Ramos (cell line): Measurements from ENCODE around the gene SSUH2.
"Not testable (repeated sequence)": the region's sequence is repeated elsewhere in the genome, so short reads cannot be mapped to it uniquely, and the experiment has no call there.

Source experiments
- in situ Hi-C: fragments of 300-500 bp; cut with MboI; formaldehyde crosslinking; loops from one replicate; pipeline ENCODE4 v1.14.3; 2022; ENCODE audit warnings: low sequenced_read_pairs; ENCODE audit not compliant: unreplicated experiment

Gene SSUH2

DNA sequence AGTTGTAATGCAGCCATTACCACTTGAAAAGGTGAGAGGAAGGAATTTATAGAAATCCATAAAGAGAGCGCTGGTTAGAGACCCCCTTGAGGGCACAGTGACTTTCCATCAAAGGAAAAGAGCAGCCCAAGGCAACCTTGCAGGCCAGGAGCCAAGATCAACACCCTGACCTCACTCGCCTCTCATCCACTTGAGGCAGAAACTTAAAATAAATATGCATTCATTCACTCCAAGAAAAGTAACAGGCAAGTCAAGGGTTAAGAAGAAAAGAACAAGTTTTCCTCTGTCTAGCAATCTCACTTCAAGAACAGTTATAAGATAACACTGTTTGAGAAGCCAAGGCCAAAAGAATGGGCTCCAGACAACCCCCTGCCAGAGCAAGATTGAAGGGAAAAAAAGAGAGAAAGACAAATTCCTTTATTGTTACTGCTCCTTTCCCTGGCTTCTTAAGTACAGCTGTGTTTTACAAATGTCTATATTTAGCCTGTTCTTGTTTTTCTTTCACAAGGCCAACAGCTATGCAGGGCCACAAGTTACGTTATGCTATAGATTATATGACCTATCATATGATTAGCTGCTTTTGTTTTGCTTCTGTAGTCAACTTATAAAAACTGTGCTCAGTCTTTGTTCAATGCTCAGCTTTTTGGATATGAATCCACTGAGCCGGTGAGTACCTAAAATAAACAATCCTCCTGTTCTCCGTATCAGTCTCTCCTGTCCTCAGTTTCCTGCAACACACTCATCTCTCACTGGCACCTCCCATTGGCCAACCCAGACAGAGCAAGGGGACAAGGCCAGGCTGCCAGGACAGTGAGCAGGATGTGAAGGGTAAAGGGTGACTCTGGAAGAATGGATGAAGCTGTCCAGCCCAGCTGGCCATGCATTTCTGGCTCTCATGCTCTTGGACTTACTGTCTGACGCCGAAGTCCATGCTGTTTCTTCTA lies 15.8 kb upstream of the SSUH2 start:
- in situ Hi-C loops, result no loop called here

DNA sequence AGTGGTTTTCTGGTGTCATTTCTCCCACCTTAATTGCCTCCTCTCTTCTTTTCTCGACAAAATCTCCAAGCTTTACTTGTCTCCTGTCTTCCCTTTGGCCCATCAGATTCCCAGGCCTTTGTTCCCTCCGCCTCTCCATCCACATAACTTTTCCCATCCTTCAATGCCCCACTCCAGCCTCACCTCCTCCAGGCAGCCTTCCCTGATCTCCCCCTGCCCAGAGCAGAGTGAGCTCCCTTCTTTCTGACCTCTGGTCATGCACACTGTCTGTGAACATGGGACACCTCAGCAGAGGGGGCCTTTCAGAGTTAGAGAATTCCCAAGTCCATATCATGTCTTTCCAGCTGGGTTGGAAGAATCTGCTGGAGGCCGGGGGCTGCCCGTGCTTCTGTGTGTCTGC lies 14.6 kb upstream of the SSUH2 start:
- in situ Hi-C loops, result no loop called here

GRCh38 chr3:8658306-8659212 lies 14.0 kb upstream of the SSUH2 start:
- in situ Hi-C loops, result no loop called here

DNA sequence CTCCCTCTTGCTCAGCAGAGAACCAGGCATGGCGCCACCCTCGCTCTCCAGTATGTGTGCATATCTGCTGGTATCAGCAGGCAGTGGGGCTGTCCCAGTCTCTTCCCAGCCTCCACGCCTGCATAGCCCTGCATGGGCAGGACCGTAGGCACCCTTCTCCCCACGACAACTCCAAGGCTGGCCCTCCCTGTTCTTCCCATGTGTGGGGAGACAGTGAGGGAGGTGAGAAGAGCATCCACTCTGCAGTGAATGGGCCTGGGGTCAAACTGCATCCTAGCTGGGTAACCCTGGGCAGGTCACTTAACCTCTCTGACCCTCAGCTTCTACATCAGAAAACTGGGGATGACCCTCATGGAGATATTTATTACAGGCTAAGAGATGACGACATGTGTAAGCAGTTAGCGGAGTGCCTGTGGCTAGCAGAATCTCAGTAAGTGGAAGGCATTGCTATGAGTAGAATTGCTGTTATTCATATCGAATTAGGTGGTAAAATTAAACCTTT lies 13.3 kb upstream of the SSUH2 start:
- in situ Hi-C loops, result no loop called here

DNA sequence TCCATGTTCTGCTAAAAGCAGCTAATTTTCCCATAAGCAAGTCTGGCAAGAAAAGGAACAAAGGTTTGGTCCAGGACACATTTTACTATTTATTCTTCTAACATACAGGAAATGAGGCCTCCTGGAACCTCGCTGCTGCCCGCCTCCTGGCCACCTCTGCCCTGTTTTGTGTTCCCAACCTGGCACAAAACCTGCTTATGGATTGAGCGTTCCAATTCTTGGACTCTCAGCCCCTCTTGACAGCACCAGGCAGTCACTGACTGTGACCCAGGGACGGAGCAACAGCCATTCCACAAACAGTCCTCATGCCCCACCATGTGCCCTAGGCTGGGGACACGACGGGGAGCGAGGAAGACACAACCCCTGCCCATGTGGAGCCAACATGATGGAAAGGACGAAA lies 11.6 kb upstream of the SSUH2 start:
- in situ Hi-C loops, result no loop called here

- in situ Hi-C loops, result no loop called here
These were observed 10.8 kb upstream of the SSUH2 start for GRCh38 chr3:8655387-8655835.

GRCh38 chr3:8654572-8655329 lies 10.2 kb upstream of the SSUH2 start:
- in situ Hi-C loops, result not testable (repeated sequence)

GRCh38 chr3:8653800-8654408 lies 9.3 kb upstream of the SSUH2 start:
- in situ Hi-C loops, result no loop called here

DNA sequence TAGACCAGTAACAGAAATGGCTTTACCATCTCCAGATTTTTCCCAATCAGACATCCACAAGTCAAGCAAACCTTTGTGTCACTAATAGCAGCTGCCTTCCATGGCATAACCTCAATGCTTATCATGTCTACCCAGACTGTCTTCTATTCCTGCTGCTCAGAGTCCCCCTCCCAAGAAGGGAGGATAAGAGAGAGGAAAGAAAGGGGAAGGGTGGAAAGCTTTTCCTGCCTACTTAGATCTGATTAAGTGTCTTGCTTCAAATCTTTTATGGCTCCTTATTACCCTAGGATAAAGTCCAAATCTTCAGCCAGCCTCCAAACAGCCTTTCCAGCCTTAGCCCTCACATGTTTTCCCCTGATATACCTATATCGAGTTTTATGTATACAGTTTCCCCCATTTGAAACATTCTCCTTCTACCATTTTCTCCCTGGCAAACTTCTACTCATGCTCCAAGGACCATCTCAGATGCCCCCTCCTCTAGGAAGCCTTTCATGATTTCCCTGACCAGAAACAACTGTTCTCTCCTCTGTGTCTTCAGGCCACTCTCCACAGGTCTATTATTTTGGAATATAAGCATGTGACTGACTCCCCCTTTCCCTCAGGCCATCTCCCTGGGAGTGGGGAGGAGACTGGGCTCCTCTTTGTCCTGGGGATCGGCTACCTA lies 7.9 kb upstream of the SSUH2 start:
- in situ Hi-C loops, result no loop called here

GRCh38 chr3:8651418-8652323 lies 7.1 kb upstream of the SSUH2 start:
- in situ Hi-C loops, result no loop called here

- in situ Hi-C loops, result no loop called here
These were observed 6.2 kb upstream of the SSUH2 start for GRCh38 chr3:8650583-8651416.

DNA sequence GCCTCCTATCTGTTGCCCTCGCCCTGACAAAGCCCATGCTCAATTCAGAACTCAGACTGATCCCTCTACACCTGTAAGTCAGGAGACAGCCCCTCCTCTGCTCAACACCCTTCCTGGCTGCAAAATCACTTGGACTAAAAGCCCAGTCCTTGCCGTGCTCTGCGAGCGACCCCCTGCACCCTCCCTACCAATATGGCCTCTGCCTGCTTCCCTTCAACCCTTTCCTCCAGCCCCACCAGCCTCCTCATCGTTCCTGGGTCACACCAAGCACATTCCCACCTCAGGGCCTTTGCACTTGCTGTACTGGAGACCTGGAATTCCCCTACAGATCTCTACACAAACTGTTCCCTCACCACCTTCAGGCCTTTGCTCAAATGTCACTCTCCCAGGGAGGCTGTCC lies 5.2 kb upstream of the SSUH2 start:
- in situ Hi-C loops, result no loop called here

DNA sequence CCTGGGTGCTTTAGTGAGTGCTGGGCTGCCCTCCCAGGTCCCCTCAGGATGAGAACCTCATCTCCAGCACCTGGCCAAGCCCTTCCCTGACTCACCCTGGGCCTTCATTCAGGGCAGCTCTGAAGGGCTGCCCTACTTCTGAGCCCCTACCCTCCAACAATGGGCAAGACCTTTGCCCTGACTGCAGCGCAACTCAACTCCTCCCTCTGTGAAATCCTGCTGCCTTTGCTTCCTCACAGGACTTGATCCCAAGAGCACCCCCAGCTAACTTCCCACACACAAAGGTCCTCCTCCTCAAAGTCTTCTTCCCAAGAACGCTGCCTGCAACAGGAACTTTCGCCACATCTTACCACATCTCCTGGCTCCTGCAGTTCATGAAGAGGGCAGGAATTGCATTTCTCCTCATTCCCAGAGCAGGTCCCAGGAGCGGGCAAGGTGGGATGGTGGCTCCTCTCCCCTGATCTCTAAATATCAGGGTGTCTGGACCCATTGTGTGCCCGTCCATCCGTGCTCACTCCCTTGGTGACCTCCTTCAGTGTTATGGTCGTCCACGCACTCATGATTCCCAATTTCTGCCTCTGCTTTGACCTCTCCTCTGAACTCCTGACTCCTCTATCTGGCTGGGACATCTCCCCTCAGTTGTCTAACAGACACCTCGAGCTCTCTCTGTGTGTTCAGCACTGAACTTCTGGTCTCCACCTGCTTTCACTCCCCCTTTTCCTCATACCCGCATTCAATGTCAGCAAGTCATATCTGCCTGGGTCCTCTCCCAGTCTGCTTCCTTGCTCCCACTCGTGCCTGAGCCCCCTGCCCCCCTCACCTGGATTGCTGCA lies 4.5 kb upstream of the SSUH2 start:
- in situ Hi-C loops, result no loop called here

DNA sequence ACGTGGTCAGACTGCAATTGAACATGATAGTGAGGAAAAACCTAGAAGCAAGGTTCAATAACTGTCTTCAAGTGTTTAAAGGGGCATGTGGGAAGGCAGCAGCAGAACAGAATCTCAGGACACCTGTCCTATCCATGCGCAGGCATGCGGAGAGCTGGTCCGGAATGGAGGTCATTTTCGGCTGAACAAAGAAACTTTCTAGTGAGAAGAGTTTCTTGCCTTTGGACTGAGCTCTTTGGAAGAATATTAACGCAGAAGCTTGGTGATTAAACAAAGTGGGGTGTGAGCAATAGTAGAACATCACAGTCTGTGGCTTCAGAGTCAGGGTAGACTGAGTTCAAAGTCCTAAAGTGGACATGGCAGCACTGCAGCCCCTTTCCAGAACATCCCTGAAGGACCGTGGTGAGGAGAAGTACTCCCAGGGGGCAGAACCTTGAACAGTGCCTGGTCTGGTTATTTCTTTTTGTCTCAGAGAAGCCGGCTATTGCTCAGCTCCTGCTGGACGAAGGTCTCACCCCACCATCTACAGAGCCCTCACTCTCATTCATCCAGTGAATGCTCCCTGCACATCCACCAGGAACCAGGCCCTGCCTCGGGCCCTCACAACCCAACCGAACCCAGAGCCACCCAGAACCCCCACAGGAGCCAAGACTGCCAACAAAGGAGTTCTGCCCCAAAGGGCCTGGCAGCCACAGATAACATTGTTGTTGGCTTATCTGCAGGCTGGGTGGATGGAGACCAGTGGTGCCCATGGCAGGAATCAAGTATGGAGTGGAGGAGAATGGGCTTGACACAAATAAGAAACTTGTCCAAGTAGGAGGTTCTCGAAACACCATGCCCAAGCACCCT lies 2.8 kb upstream of the SSUH2 start:
- in situ Hi-C loops, result no loop called here

GRCh38 chr3:8646313-8646938 lies 1.8 kb upstream of the SSUH2 start:
- in situ Hi-C loops, result no loop called here
